Neural cell (in vitro differentiated cells): Measurements from ENCODE around the gene KRR1.

Experiments used
- CTCF ChIP-seq: fragments of 450-650 bp; IDR thresholded peaks from 2 replicates; pipeline ENCODE4 v1.5.1; 2014; ENCODE audit warnings: antibody characterized with exemption, mild to moderate bottlenecking, moderate library complexity; ENCODE audit not compliant: poor library complexity, severe bottlenecking
- EP300 ChIP-seq: fragments of 450-650 bp; conservative IDR thresholded peaks from 2 replicates; pipeline ENCODE4 v1.6.1; 2014; ENCODE audit warnings: antibody characterized with exemption, mild to moderate bottlenecking, moderate library complexity; ENCODE audit not compliant: poor library complexity, severe bottlenecking
- RAD21 ChIP-seq: fragments of 450-650 bp; conservative IDR thresholded peaks from 2 replicates; pipeline ENCODE4 v1.6.1; 2014; ENCODE audit warnings: antibody characterized with exemption, mild to moderate bottlenecking, moderate library complexity

- TF ChIP-seq CTCF: no peak
- TF ChIP-seq EP300: no peak
- TF ChIP-seq RAD21: no peak
These were observed 34.2 kb upstream of the KRR1 start for GRCh38 chr12:75545636-75546035.
